Bronchial epithelial cell (primary cell): ENCODE results near the gene LRP2. TPM values are rescaled to one million over a fixed set of nuclear protein-coding genes. Genes with fewer than 3 reads are reported as not detected.
A peak's percentile ranks its signal among the peaks of the same experiment; 100 is the strongest.
"Not testable (repeated sequence)": the region's sequence is repeated elsewhere in the genome, so short reads cannot be mapped to it uniquely, and the experiment has no call there.

Experiments
- DNase-seq: peaks from one replicate; pipeline ENCODE4 v3.0.0-alpha.2; 2010; ENCODE audit warnings: low read depth
- FAIRE-seq: peaks from 2 replicates; lab custom pipeline; 2011; peaks lifted over from hg19 to GRCh38; lab: Jason Lieb, UNC
- H3K27me3 ChIP-seq: 2 replicates; pipeline ENCODE4 v1.5.1; 2011; ENCODE audit warnings: low read length; ENCODE audit not compliant: control insufficient read depth, insufficient read depth
- H3K36me3 ChIP-seq: 2 replicates; pipeline ENCODE4 v1.5.1; 2011; ENCODE audit warnings: low read length; ENCODE audit not compliant: control insufficient read depth, insufficient read depth
- H3K4me3 ChIP-seq: 2 replicates; pipeline ENCODE4 v1.5.1; 2011; ENCODE audit warnings: mild to moderate bottlenecking, low read depth, low read length, control low read depth
- CTCF ChIP-seq: IDR thresholded peaks from 2 replicates; pipeline ENCODE4 v1.5.1; 2011; ENCODE audit warnings: mild to moderate bottlenecking, moderate library complexity, low read length, control low read depth, inconsistent platforms; ENCODE audit not compliant: insufficient read depth, severe bottlenecking
- total RNA-seq: library from RNA; depleted of rRNA; stranded (reverse); fragments of >200 nt; gene quantifications from 2 replicates; pipeline ENCODE4 v1.2.1, GENCODE V29; 2014

LRP2 gene
- total RNA-seq, 1 donor from 2014 or later = not detected

- no peak for FAIRE-seq
- no peaks in the 10 kb centered on the region for H3K27me3 ChIP-seq
These were observed 38.5 kb downstream of the LRP2 start for GRCh38 chr2:169323841-169324240.

GRCh38 chr2:169320561-169320960 lies 41.8 kb downstream of the LRP2 start:
- no peak for TF ChIP-seq CTCF
- H3K36me3 ChIP-seq = no peaks in the 10 kb centered on the region
- no peak for DNase-seq
- H3K27me3 ChIP-seq = no peaks in the 10 kb centered on the region
- FAIRE-seq = no peak
- H3K4me3 ChIP-seq = no peak overlapping the region

More at GRCh38 chr2:169323841-169324240, 38.5 kb downstream of the LRP2 start:
- DNase-seq = no peak
- TF ChIP-seq CTCF = no peak
- H3K4me3 ChIP-seq = no peak overlapping the region
- H3K36me3 ChIP-seq = no peaks in the 10 kb centered on the region

GRCh38 chr2:169315357-169315756 lies 47.0 kb downstream of the LRP2 start:
- no peaks in the 10 kb centered on the region for H3K36me3 ChIP-seq
- no peak for FAIRE-seq
- no peak overlapping the region for H3K4me3 ChIP-seq
- no peak for DNase-seq
- TF ChIP-seq CTCF = no peak
- no peaks in the 10 kb centered on the region for H3K27me3 ChIP-seq

- not testable (repeated sequence) for DNase-seq, FAIRE-seq, H3K27me3 ChIP-seq, H3K36me3 ChIP-seq, H3K4me3 ChIP-seq
These were observed 54.0 kb downstream of the LRP2 start for GRCh38 chr2:169308349-169308748.

- FAIRE-seq, H3K36me3 ChIP-seq, H3K27me3 ChIP-seq, DNase-seq, H3K4me3 ChIP-seq: not testable (repeated sequence)
These were observed 57.6 kb downstream of the LRP2 start for GRCh38 chr2:169304689-169305088.

- H3K4me3 ChIP-seq = no peak overlapping the region
- H3K27me3 ChIP-seq = peaks cover 2% of the 10 kb centered on the region
- FAIRE-seq = no peak
- H3K36me3 ChIP-seq = no peaks in the 10 kb centered on the region
- no peak for TF ChIP-seq CTCF
- peak; percentile 62 for DNase-seq
These were observed 58.6 kb downstream of the LRP2 start for GRCh38 chr2:169303579-169304305.

- no peaks in the 10 kb centered on the region for H3K36me3 ChIP-seq
- no peak overlapping the region for H3K4me3 ChIP-seq
- no peak for TF ChIP-seq CTCF
- FAIRE-seq (no peak), DNase-seq (no peak)
- peaks cover 2% of the 10 kb centered on the region for H3K27me3 ChIP-seq
These were observed 60.0 kb downstream of the LRP2 start for GRCh38 chr2:169302364-169302763.
